HG03135 (cell line): ENCODE measurements around the gene NACA2.
"Not testable (repeated sequence)": the region's sequence is repeated elsewhere in the genome, so short reads cannot be mapped to it uniquely, and the experiment has no call there.

Source experiments
- ATAC-seq: cut with Tn5 transposase; IDR thresholded peaks from one replicate; pipeline ENCODE4 v1.9.1; 2021; ENCODE audit warnings: mild to moderate bottlenecking, moderate library complexity; ENCODE audit not compliant: unreplicated experiment

The NACA2 gene

DNA sequence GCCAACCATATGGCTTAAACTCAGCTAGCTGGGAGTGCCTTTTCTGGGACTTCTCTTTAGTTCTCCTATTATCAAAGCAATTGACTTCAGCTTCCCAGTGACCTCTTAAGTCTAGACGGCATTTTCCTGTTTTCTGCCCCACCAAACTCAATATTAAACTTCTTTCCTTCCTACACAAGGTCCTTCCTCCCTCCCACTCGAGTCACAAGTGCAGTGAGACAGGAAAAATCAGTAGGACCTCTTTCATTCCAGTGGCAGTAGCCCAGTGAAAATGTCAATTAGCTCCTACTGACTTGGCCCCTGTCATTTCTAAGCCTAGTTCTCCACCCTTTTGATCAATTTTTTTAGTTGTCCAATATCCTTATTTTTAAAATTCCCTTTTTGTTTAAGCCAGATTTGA is 9.6 kb upstream of the NACA2 start:
- no peak for ATAC-seq

- ATAC-seq: no peak
Measured at GRCh38 chr17:61599608-61600007, 8.6 kb upstream of the NACA2 start.

GRCh38 chr17:61598014-61598413 is 7.0 kb upstream of the NACA2 start:
- ATAC-seq: no peak

GRCh38 chr17:61597607-61598006 is 6.6 kb upstream of the NACA2 start:
- no peak for ATAC-seq

DNA sequence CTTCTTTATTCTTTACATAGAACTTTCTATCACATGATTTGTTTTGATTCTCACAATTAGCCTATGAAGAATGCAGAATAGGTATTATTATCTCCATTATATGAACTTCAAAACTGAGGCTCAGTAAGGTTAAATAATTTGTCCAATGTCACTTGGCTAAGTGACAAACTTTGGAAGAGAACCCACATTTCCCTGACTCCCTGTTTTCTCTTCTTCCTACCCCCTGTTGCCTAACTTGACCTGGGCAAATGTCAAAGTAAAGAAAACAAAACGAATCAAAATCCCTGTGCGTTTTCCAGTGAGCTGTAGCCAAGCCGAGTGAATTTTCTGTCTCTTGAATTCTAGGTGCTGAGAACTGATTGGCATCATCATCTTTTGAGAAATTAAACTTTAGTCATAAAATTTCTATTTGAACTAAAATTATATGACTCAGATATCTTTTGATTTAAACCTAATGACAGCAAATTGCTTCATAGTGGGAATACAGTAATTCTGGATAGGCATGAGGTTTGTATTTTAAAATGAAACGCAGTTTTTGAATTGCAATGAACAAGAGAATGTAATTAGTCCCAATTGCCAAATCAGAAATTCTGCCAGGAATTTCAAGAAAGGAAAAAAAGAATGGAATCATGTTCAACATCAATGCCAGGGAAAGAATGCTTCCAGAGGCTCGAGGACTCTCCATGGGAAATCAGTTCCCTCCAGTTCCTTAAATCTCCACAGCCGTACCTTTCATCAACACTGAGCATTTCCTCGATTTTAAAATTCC is 4.6 kb upstream of the NACA2 start:
- ATAC-seq: no peak

GRCh38 chr17:61594294-61594825 is 3.3 kb upstream of the NACA2 start:
- ATAC-seq: no peak

- no peak for ATAC-seq
Measured at GRCh38 chr17:61593426-61593825, 2.4 kb upstream of the NACA2 start.

- ATAC-seq: no peak
Measured at GRCh38 chr17:61591930-61592329, 911 bp upstream of the NACA2 start.

DNA sequence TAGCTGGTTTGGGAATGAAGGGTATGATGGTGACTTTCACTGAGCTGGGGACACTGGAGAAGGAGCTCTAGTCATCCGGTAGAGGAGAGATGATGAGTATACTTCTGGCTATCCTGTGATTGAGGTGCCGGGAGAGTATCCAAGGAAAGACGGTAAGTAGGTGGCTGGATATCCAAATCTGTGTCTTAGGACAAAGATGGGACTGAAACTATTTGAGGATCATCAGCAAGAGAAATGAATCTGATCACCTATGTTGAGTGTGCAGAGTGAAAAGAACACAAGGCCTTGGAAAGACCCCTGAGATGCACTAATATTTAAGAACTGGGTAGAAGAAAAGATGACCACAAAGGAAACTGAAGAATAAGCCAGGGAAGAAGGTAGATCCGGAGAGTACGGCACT is 1.0 kb downstream of the NACA2 start:
- no peak for ATAC-seq

- no peak for ATAC-seq
Measured at GRCh38 chr17:61587807-61588660, 3.0 kb downstream of the NACA2 start.

DNA sequence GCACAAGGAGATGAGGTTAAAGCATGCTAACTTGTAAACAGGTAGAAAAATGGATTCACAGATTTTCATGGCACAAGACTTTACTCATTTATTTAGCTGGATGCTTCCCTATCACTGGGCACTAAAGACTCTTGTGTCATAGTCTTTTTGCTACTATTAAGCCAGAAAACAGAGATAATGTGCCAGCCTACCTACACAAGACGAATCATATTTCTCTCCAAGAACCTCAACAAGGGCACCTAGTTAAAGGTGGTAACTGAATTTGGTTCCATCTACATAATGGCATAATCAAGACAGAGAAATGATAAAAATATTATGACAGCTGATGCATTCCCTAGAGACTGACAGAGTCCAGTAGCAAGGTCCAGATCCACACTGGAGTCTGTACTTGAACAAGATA is 3.8 kb downstream of the NACA2 start:
- ATAC-seq: no peak

DNA sequence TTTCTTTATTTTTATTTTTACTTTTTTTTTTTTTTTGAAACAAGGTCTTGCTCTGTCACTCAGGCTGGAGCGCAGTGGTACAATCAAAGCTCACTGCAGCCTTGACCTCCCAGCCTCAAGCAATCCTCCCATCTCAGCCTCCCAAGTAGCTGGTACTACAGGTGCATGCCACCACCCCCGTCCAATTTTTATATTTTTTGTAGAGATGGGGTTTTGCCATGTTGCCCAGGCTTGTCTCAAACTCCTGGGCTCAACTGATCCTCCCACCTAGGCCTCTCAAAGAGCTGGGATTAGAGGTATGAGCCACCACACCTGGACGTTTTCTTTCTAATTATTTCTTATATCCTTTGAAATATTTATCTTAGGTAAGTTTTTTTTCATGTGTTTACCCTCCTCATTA is 4.4 kb downstream of the NACA2 start:
- not testable (repeated sequence) for ATAC-seq

GRCh38 chr17:61586031-61586566 is 4.9 kb downstream of the NACA2 start:
- no peak for ATAC-seq

GRCh38 chr17:61584866-61585265 is 6.2 kb downstream of the NACA2 start:
- no peak for ATAC-seq

GRCh38 chr17:61584266-61584665 is 6.8 kb downstream of the NACA2 start:
- ATAC-seq: no peak

- no peak for ATAC-seq
Measured at GRCh38 chr17:61583660-61584264, 7.3 kb downstream of the NACA2 start.

- ATAC-seq: no peak
Measured at GRCh38 chr17:61583242-61583641, 7.8 kb downstream of the NACA2 start.

- no peak for ATAC-seq
Measured at GRCh38 chr17:61582593-61582992, 8.4 kb downstream of the NACA2 start.

- ATAC-seq: no peak
Measured at GRCh38 chr17:61581611-61582349, 9.2 kb downstream of the NACA2 start.

DNA sequence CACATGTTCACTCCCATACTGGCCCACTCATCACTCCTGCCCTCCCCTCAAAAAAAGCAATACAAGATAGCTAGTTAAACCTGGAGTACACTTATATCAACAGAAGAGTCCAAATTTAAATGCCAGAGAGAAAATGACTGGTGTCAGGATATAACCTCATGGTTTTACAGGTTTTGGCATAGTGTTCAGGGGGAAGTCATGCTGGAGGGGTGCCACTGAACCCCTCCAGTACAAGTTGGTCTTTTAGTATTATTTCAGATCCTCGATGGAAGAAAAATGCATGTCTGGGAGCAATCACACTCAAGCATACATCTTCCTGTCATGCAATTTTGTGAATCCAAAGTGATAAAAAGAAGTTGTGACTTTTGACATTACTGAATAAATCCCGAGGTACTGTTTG is 10.5 kb downstream of the NACA2 start:
- ATAC-seq: no peak

DNA sequence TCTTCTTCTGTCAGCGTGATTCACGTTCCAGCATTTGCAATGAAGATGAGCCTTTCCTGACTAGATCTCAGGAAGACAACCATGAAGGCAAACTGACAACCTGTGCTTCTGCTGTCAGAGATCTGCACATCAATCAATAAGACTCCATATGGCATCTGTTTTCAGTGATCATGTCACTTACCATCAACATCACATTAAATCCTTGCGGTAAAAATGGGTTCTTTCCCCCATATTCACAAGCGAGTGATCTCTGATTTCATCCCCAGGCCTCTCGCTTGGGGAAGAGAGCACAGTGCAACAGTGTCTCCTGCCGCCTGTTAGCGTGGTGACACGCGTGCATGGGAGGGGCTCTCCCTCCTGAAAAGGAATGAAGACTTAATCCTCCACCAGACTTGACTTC is 11.1 kb downstream of the NACA2 start:
- ATAC-seq: no peak
